Activated CD4-positive, CD25-positive, alpha-beta regulatory T cell treated with anti-CD3 and anti-CD28 coated beads, Interleukin-2, amount 50 U/mL, for 24 hours (primary cell): ENCODE measurements around the gene ADGRD1.
"Not testable (repeated sequence)": the region's sequence is repeated elsewhere in the genome, so short reads cannot be mapped to it uniquely, and the experiment has no call there.

Experiments used
- ATAC-seq, 2 donors: fragments of 150-1000 bp; cut with Tn5 transposase; one replicate each; pipeline ENCODE4 v1.10.0; 2021; ENCODE audit warnings: mild to moderate bottlenecking in 1 of 2, moderate library complexity in 1 of 2

ADGRD1 gene

GRCh38 chr12:131058700-131059099, 105.0 kb downstream of the ADGRD1 start:
- ATAC-seq = no peak

- no peak for ATAC-seq
Observed at GRCh38 chr12:131060011-131060703, 106.5 kb downstream of the ADGRD1 start.

GRCh38 chr12:131061041-131061806, 107.5 kb downstream of the ADGRD1 start:
- ATAC-seq = no peak

GRCh38 chr12:131063413-131063812, 109.7 kb downstream of the ADGRD1 start:
- no peak for ATAC-seq

- no peak for ATAC-seq
Observed at GRCh38 chr12:131063960-131064359, 110.3 kb downstream of the ADGRD1 start.

GRCh38 chr12:131065279-131065678, 111.6 kb downstream of the ADGRD1 start:
- no peak for ATAC-seq

GRCh38 chr12:131065801-131066200, 112.1 kb downstream of the ADGRD1 start:
- ATAC-seq = no peak

GRCh38 chr12:131066207-131066885, 112.6 kb downstream of the ADGRD1 start:
- no peak for ATAC-seq

- no peak for ATAC-seq
Observed at GRCh38 chr12:131066886-131067490, 113.3 kb downstream of the ADGRD1 start.

GRCh38 chr12:131067981-131068851, 114.5 kb downstream of the ADGRD1 start:
- ATAC-seq = no peak

GRCh38 chr12:131068926-131069720, 115.4 kb downstream of the ADGRD1 start:
- not testable (repeated sequence) for ATAC-seq

- ATAC-seq = not testable (repeated sequence)
Observed at GRCh38 chr12:131070136-131070535, 116.4 kb downstream of the ADGRD1 start.

GRCh38 chr12:131070668-131071067, 117.0 kb downstream of the ADGRD1 start:
- not testable (repeated sequence) for ATAC-seq

- ATAC-seq = not testable (repeated sequence)
Observed at GRCh38 chr12:131071234-131071820, 117.6 kb downstream of the ADGRD1 start.

GRCh38 chr12:131071950-131072349, 118.2 kb downstream of the ADGRD1 start:
- ATAC-seq = not testable (repeated sequence)

- ATAC-seq = no peak
Observed at GRCh38 chr12:131072451-131073230, 118.9 kb downstream of the ADGRD1 start.

- ATAC-seq = no peak
Observed at GRCh38 chr12:131074221-131075083, 120.7 kb downstream of the ADGRD1 start.

- no peak for ATAC-seq
Observed at GRCh38 chr12:131075194-131075593, 121.5 kb downstream of the ADGRD1 start.

- no peak for ATAC-seq
Observed at GRCh38 chr12:131075611-131076010, 121.9 kb downstream of the ADGRD1 start.
